Chondrocyte (in vitro differentiated cells): ENCODE results near the gene CNST. TPM values are rescaled to one million over a fixed set of nuclear protein-coding genes. Genes with fewer than 3 reads are reported as not detected.

Source experiments
- DNase-seq: peaks from one replicate; pipeline ENCODE4 v3.0.0; 2021; ENCODE audit warnings: mixed read lengths, low spot score
- H3K27ac Mint-ChIP-seq: one replicate; pipeline ENCODE4 v1.8.0; 2021; ENCODE audit warnings: mild to moderate bottlenecking, moderate library complexity, mixed read lengths; ENCODE audit not compliant: unreplicated experiment
- H3K27me3 Mint-ChIP-seq: 2 replicates; pipeline ENCODE4 v1.8.0; 2021; ENCODE audit warnings: low read depth, mixed read lengths
- H3K36me3 Mint-ChIP-seq: 2 replicates; pipeline ENCODE4 v1.8.0; 2021; ENCODE audit warnings: low read depth, mixed read lengths
- H3K4me1 Mint-ChIP-seq: 2 replicates; pipeline ENCODE4 v1.8.0; 2021; ENCODE audit warnings: low read depth, mild to moderate bottlenecking, mixed read lengths
- H3K4me3 Mint-ChIP-seq: one replicate; pipeline ENCODE4 v1.8.0; 2021; ENCODE audit warnings: mild to moderate bottlenecking, moderate library complexity, mixed read lengths; ENCODE audit not compliant: unreplicated experiment
- H3K9me3 Mint-ChIP-seq: 2 replicates; pipeline ENCODE4 v1.8.0; 2021; ENCODE audit warnings: low read depth, mixed read lengths
- total RNA-seq: library from RNA; stranded (reverse); gene quantifications from 3 replicates; pipeline ENCODE4 v1.2.1, GENCODE V29; 2021
- TF ChIP-seq, protein P1 (sequence below): fragments of 200-600 bp; sonication (generic); IDR thresholded peaks from 2 replicates; pipeline ENCODE4 v1.5.0; 2021; ENCODE audit warnings: antibody characterized with exemption, mild to moderate bottlenecking, moderate library complexity

Gene CNST
- total RNA-seq, 1 donor from 2014 or later = 22.3 TPM

DNA sequence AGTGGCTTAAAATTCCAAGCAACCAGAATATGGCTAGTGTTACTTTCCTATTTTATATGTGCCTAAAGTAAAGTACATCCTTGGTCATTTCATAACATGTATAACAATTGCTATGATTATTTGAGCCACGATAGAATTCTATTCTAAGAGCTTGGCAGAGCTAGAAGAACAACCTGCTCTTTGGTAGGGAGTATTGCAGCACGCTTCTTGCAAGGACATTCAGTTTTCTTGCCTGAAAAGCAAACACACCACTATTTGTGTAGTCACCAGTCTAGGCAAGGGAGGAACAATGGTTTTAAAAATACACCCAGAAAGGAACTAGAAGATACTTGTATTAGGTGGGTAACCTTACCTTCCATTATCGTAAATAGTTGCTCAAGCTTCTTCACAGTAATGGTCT lies 51.5 kb downstream of the CNST start:
- Mint-ChIP-seq H3K36me3 (no peaks in the 10 kb centered on the region), H3K27me3 (no peaks in the 10 kb centered on the region), H3K4me3 (no peak overlapping the region), H3K4me1 (peaks cover 24% of the 10 kb centered on the region), H3K9me3 (no peaks in the 10 kb centered on the region), H3K27ac (no peak overlapping the region)
- TF ChIP-seq, protein P1, sequence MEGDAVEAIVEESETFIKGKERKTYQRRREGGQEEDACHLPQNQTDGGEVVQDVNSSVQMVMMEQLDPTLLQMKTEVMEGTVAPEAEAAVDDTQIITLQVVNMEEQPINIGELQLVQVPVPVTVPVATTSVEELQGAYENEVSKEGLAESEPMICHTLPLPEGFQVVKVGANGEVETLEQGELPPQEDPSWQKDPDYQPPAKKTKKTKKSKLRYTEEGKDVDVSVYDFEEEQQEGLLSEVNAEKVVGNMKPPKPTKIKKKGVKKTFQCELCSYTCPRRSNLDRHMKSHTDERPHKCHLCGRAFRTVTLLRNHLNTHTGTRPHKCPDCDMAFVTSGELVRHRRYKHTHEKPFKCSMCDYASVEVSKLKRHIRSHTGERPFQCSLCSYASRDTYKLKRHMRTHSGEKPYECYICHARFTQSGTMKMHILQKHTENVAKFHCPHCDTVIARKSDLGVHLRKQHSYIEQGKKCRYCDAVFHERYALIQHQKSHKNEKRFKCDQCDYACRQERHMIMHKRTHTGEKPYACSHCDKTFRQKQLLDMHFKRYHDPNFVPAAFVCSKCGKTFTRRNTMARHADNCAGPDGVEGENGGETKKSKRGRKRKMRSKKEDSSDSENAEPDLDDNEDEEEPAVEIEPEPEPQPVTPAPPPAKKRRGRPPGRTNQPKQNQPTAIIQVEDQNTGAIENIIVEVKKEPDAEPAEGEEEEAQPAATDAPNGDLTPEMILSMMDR = no peak
- DNase-seq = no peak

DNA sequence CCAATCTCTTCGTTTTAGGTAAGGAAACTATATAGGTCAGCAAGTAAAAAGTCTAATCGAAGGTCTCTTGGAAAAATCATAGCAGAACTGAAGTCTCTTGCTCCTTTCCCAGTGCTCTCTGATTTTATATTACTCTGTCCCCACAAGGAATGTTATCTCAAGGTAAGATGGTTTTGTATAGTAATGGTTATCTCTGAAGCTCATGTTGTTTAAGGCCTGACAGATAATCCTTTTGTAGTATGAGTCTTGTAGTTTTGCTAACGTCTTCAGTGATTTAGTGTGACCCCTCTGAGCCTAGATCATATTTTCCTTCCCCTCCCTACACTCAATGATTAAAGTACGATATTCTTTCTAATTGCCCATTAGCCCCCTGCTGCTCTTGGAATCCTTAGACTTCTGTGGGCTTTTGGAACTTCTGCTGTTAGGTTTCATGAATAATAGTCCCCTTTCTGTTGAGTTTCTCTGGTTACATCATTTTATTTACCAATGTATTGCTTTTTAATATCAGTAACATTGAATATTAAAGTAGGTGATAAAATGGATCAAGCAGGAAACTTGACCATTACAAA lies 52.1 kb downstream of the CNST start:
- H3K4me3 Mint-ChIP-seq = no peak overlapping the region
- no peaks in the 10 kb centered on the region for H3K9me3 Mint-ChIP-seq
- TF ChIP-seq, protein P1 = no peak
- peaks cover 19% of the 10 kb centered on the region for H3K4me1 Mint-ChIP-seq
- no peaks in the 10 kb centered on the region for H3K36me3 Mint-ChIP-seq
- H3K27ac Mint-ChIP-seq = no peak overlapping the region
- no peaks in the 10 kb centered on the region for H3K27me3 Mint-ChIP-seq
- DNase-seq = no peak

DNA sequence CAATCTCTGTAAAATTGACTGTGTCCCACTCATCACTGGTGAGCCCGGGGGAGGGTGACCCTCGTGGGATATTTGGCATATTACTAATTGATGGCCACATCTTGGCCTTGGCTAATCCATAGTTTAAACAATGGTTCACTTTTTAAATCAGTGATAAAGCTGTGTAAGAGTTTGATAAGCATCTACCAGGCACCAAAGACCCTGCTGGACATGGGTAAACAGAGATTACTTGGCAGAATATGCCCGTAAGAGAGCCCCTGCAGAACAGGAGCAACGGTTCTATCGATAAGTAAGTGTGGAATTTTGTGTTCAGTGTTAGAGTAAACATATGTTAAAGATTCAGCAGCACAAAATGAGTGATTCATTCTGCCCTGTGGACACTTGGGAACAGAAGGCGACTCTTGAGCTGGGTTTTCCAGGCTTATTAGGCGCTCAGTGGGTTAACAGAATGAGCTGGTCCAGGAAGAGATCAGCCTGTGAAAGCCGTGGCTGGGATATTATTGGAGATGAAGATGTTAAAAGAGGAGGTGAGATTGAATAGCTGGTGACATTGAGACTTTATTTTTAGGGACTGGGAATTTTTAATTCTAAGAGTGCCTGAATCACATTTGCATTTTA lies 55.9 kb downstream of the CNST start:
- H3K27me3 Mint-ChIP-seq = no peaks in the 10 kb centered on the region
- H3K4me3 Mint-ChIP-seq = no peak overlapping the region
- DNase-seq = no peak
- peaks cover 9% of the 10 kb centered on the region for H3K36me3 Mint-ChIP-seq
- H3K9me3 Mint-ChIP-seq = no peaks in the 10 kb centered on the region
- TF ChIP-seq, protein P1 = no peak
- H3K27ac Mint-ChIP-seq = no peak overlapping the region
- H3K4me1 Mint-ChIP-seq = peaks cover 15% of the 10 kb centered on the region

DNA sequence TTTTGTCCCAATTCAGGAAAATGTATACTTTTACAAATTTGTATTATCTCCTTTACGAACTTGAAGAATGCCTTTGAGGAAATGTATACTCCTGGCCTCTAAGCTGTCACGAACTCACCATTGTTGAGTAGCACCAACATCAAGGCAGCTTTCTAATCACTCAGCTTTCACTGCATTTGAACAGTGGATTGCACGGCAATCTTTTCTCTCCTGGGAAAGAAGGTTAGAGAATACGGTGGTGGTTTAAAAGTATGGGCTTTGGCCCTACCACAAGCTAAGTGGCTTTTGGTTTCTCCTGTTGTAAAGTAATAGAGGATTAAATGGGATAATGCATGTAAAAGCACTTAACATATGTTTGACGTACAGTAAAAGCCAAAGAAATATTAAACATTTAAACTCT lies 57.8 kb downstream of the CNST start:
- TF ChIP-seq, protein P1 = no peak
- no peaks in the 10 kb centered on the region for H3K27me3 Mint-ChIP-seq
- peaks cover 10% of the 10 kb centered on the region for H3K4me1 Mint-ChIP-seq
- no peak for DNase-seq
- no peak overlapping the region for H3K27ac Mint-ChIP-seq
- peaks cover 13% of the 10 kb centered on the region for H3K36me3 Mint-ChIP-seq
- H3K9me3 Mint-ChIP-seq = no peaks in the 10 kb centered on the region
- H3K4me3 Mint-ChIP-seq = no peak overlapping the region

DNA sequence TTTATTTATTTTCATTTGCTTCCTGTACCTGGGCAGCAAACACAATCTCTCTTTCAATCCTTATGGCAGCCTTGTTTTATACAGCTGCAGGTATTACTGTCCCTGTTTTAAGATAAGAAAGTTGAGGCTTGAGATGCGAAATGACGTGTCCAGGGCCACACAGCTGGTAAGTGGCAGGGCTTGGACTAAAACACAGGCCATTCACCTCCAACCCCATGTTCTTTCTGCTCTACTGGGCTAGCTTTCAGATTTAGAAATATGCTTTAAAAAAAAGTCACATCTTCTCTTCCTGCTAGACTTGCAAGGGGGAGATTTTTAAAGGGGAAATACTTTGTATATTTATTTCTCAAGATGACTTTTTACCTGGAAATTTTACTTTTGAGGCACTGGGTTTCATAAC lies 62.8 kb downstream of the CNST start:
- Mint-ChIP-seq H3K27me3 (no peaks in the 10 kb centered on the region), H3K4me1 (peaks cover 43% of the 10 kb centered on the region), H3K9me3 (no peaks in the 10 kb centered on the region), H3K36me3 (peaks cover 13% of the 10 kb centered on the region), H3K27ac (peak overlapping the region; percentile 25), H3K4me3 (no peak overlapping the region)
- DNase-seq = no peak
- TF ChIP-seq, protein P1 = no peak
